DND-41 (cell line): ENCODE measurements around the gene EIF2B4.
A peak's percentile ranks its signal among the peaks of the same experiment; 100 is the strongest.

ENCODE experiments used
- ATAC-seq: fragments of 200-7000 bp; cut with Tn5 transposase; 3 replicates; pipeline ENCODE4 v1.9.1; 2021; ENCODE audit warnings: low read depth; ENCODE audit not compliant: insufficient read depth
- DNase-seq: peaks from one replicate; pipeline ENCODE4 v3.0.0-alpha.2; 2020
- H2AFZ ChIP-seq: 2 replicates; pipeline ENCODE4 v1.6.0; 2012; ENCODE audit warnings: low read depth, low read length
- H3K27ac ChIP-seq: 2 replicates; pipeline ENCODE4 v1.5.1; 2012; ENCODE audit warnings: low read length, inconsistent platforms
- H3K27me3 ChIP-seq: fragments of 200-600 bp; sonication (generic); 2 replicates; pipeline ENCODE4 v1.6.0; 2012; ENCODE audit warnings: low read length, mild to moderate bottlenecking, inconsistent platforms; ENCODE audit not compliant: insufficient read depth, poor library complexity
- H3K36me3 ChIP-seq: 2 replicates; pipeline ENCODE4 v1.5.1; 2012; ENCODE audit warnings: low read length, inconsistent platforms; ENCODE audit not compliant: insufficient read depth
- H3K4me1 ChIP-seq: 2 replicates; pipeline ENCODE4 v1.5.1; 2012; ENCODE audit warnings: mild to moderate bottlenecking, low read length; ENCODE audit not compliant: insufficient read depth
- H3K4me2 ChIP-seq: 2 replicates; pipeline ENCODE4 v1.6.0; 2012; ENCODE audit warnings: mild to moderate bottlenecking, moderate library complexity, low read length, inconsistent platforms; ENCODE audit not compliant: insufficient read depth
- H3K4me3 ChIP-seq, 2 experiments: fragments of 200-600 bp in 1 of 2; shearing (Covaris generic) in 1 of 2; 2 replicates each; pipeline ENCODE4 v1.5.1; 2012 to 2016; ENCODE audit warnings: inconsistent platforms in 2 of 2, low read length in 2 of 2, mild to moderate bottlenecking in 2 of 2, low read depth in 1 of 2, moderate library complexity in 1 of 2
- H3K79me2 ChIP-seq: 2 replicates; pipeline ENCODE4 v1.6.0; 2012; ENCODE audit warnings: low read length, inconsistent platforms; ENCODE audit not compliant: insufficient read depth
- H3K9ac ChIP-seq: 2 replicates; pipeline ENCODE4 v1.6.0; 2012; ENCODE audit warnings: low read depth, mild to moderate bottlenecking, inconsistent platforms, low read length, moderate library complexity
- H3K9me3 ChIP-seq: 2 replicates; pipeline ENCODE4 v1.5.1; 2012; ENCODE audit warnings: low read length, moderate library complexity, mild to moderate bottlenecking, inconsistent platforms; ENCODE audit not compliant: insufficient read depth, severe bottlenecking
- H4K20me1 ChIP-seq: 2 replicates; pipeline ENCODE4 v1.6.0; 2012; ENCODE audit warnings: low read length; ENCODE audit not compliant: insufficient read depth
- CTCF ChIP-seq: IDR thresholded peaks from 2 replicates; pipeline ENCODE4 v1.5.1; 2012; ENCODE audit warnings: borderline replicate concordance, low read length, moderate library complexity, mild to moderate bottlenecking; ENCODE audit not compliant: poor library complexity, severe bottlenecking; ENCODE audit errors: extremely low read depth
- EZH2 ChIP-seq: IDR thresholded peaks from 3 replicates; pipeline ENCODE4 v1.6.1; 2012; ENCODE audit warnings: borderline replicate concordance, low read depth, mild to moderate bottlenecking, moderate library complexity, low read length, inconsistent platforms; ENCODE audit not compliant: severe bottlenecking

EIF2B4 gene

GRCh38 chr2:27409321-27410073 is 39.4 kb upstream of the EIF2B4 start, which contains the start of gene PPM1G:
PPM1G (minus strand) TSS chr2:27409591; CDS start chr2:27409422, 169 bp downstream.
- peaks cover 49% of the 10 kb centered on the region for H3K79me2 ChIP-seq
- H3K4me1 ChIP-seq, result peaks cover 38% of the 10 kb centered on the region
- H3K27ac ChIP-seq, result peak within 1 kb of the TSS; percentile 97
- peak within 1 kb of the TSS; percentile 88 for H3K4me2 ChIP-seq
- DNase-seq (peak; percentile 97), ATAC-seq (peak; percentile 95)
- H2AFZ ChIP-seq, result peak within 1 kb of the TSS; percentile 95
- H3K36me3 ChIP-seq, result peaks cover 30% of the 10 kb centered on the region
- TF ChIP-seq CTCF (no peak), EZH2 (no peak)
- H3K9ac ChIP-seq, result peak within 1 kb of the TSS; percentile 97
- H3K27me3 ChIP-seq, result no peaks in the 10 kb centered on the region
- peak within 1 kb of the TSS; percentile 96 to 97 for H3K4me3 ChIP-seq
- no peaks in the 10 kb centered on the region for H3K9me3 ChIP-seq
- peaks cover 29% of the 10 kb centered on the region for H4K20me1 ChIP-seq

GRCh38 chr2:27408601-27409320 is 38.6 kb upstream of the EIF2B4 start:
- H2AFZ ChIP-seq, result peak overlapping the region; percentile 94
- peak overlapping the region; percentile 84 for H3K27ac ChIP-seq
- peaks cover 33% of the 10 kb centered on the region for H4K20me1 ChIP-seq
- H3K27me3 ChIP-seq, result no peaks in the 10 kb centered on the region
- peak overlapping the region; percentile 97 for H3K9ac ChIP-seq
- H3K79me2 ChIP-seq, result peaks cover 57% of the 10 kb centered on the region
- H3K4me3 ChIP-seq, result peak overlapping the region; percentile 96 to 97
- DNase-seq (no peak), ATAC-seq (peak; percentile 18)
- H3K36me3 ChIP-seq, result peaks cover 30% of the 10 kb centered on the region
- TF ChIP-seq CTCF, result no peak
- TF ChIP-seq EZH2, result no peak
- peak overlapping the region; percentile 88 for H3K4me2 ChIP-seq
- H3K4me1 ChIP-seq, result peaks cover 41% of the 10 kb centered on the region
- no peaks in the 10 kb centered on the region for H3K9me3 ChIP-seq

- peak; percentile 56 for TF ChIP-seq CTCF
- no peak for TF ChIP-seq EZH2
- peaks cover 39% of the 10 kb centered on the region for H4K20me1 ChIP-seq
- H2AFZ ChIP-seq, result no peak overlapping the region
- DNase-seq, result peak; percentile 25
- peak overlapping the region; percentile 96 to 97; a peak in 3 of 4 replicates for H3K4me3 ChIP-seq
- no peaks in the 10 kb centered on the region for H3K9me3 ChIP-seq
- H3K27ac ChIP-seq, result peak overlapping the region; percentile 84
- H3K9ac ChIP-seq, result peak overlapping the region; percentile 97
- peaks cover 34% of the 10 kb centered on the region for H3K36me3 ChIP-seq
- H3K4me1 ChIP-seq, result peaks cover 41% of the 10 kb centered on the region
- H3K79me2 ChIP-seq, result peaks cover 65% of the 10 kb centered on the region
- ATAC-seq, result no peak
- no peaks in the 10 kb centered on the region for H3K27me3 ChIP-seq
- peak overlapping the region; percentile 88 for H3K4me2 ChIP-seq
Measured at GRCh38 chr2:27407798-27408491, 37.8 kb upstream of the EIF2B4 start.
